Activated CD4-positive, alpha-beta T cell treated with anti-CD3 and anti-CD28 coated beads for 24 hours (primary cell): ENCODE measurements around the gene KRR1.
"Not testable (repeated sequence)": the region's sequence is repeated elsewhere in the genome, so short reads cannot be mapped to it uniquely, and the experiment has no call there.

Experiments used
- DNase-seq, 2 donors: peaks; one replicate each; pipeline ENCODE4 v3.0.0-alpha.2; 2020; ENCODE audit warnings: low read depth in 2 of 2

KRR1 gene

GRCh38 chr12:75525263-75525662, 13.9 kb upstream of the KRR1 start:
- DNase-seq = no peak

- not testable (repeated sequence) for DNase-seq
Observed at GRCh38 chr12:75522124-75522523, 10.7 kb upstream of the KRR1 start.

GRCh38 chr12:75521224-75521623, 9.8 kb upstream of the KRR1 start:
- not testable (repeated sequence) for DNase-seq

- no peak for DNase-seq
Observed at GRCh38 chr12:75509621-75510020, 1.8 kb downstream of the KRR1 start.

- DNase-seq = no peak
Observed at GRCh38 chr12:75508159-75508558, 3.2 kb downstream of the KRR1 start.

GRCh38 chr12:75507086-75507485, 4.3 kb downstream of the KRR1 start:
- no peak for DNase-seq

GRCh38 chr12:75505706-75506312, 5.6 kb downstream of the KRR1 start:
- DNase-seq = no peak

- DNase-seq = no peak
Observed at GRCh38 chr12:75503866-75504265, 7.5 kb downstream of the KRR1 start.

- no peak for DNase-seq
Observed at GRCh38 chr12:75503459-75503858, 8.0 kb downstream of the KRR1 start.

- no peak for DNase-seq
Observed at GRCh38 chr12:75491169-75491568, 20.2 kb downstream of the KRR1 start.

- no peak for DNase-seq
Observed at GRCh38 chr12:75489613-75490210, 21.7 kb downstream of the KRR1 start.

GRCh38 chr12:75489187-75489586, 22.2 kb downstream of the KRR1 start:
- no peak for DNase-seq

GRCh38 chr12:75488553-75488952, 22.9 kb downstream of the KRR1 start:
- no peak for DNase-seq

GRCh38 chr12:75487308-75487707, 24.1 kb downstream of the KRR1 start:
- no peak for DNase-seq

GRCh38 chr12:75484450-75484849, 27.0 kb downstream of the KRR1 start:
- not testable (repeated sequence) for DNase-seq

- DNase-seq = no peak
Observed at GRCh38 chr12:75483431-75483830, 28.0 kb downstream of the KRR1 start.

- no peak for DNase-seq
Observed at GRCh38 chr12:75482646-75483045, 28.8 kb downstream of the KRR1 start.

- no peak for DNase-seq
Observed at GRCh38 chr12:75481774-75482173, 29.6 kb downstream of the KRR1 start.

GRCh38 chr12:75481013-75481705, 30.2 kb downstream of the KRR1 start:
- no peak for DNase-seq

- peak; percentile 58 for DNase-seq
Observed at GRCh38 chr12:75480469-75480949, 30.9 kb downstream of the KRR1 start, which contains the start of gene GLIPR1. Gene GLIPR1 (plus strand): TSS chr12:75480755. CDS start chr12:75480881, 126 bp downstream.

GRCh38 chr12:75479963-75480461, 31.4 kb downstream of the KRR1 start:
- DNase-seq = no peak

- peak in 1 of 2 donors; percentile 21 for DNase-seq
Observed at GRCh38 chr12:75478116-75478794, 33.2 kb downstream of the KRR1 start.
